Stimulated activated naive CD4-positive, alpha-beta T cell treated with Interleukin-2 at 50 U/mL for 16 hours (primary cell): ENCODE data around the gene KIF1B.

ENCODE experiments used
- DNase-seq: peaks from one replicate; lab custom pipeline; 2025; lab: John Stamatoyannopoulos, UW

Gene KIF1B

GRCh38 chr1:10430216-10431069, 220.1 kb downstream of the KIF1B start, which contains the start of gene CENPS:
CENPS (plus strand) TSS chr1:10430433; CDS start chr1:10430518, 85 bp downstream.
- peak; percentile 86 for DNase-seq
